Endothelial cell (in vitro differentiated cells): ENCODE measurements around the gene TTC29. TPM values are rescaled to one million over a fixed set of nuclear protein-coding genes. Genes with fewer than 3 reads are reported as not detected.
A peak's percentile ranks its signal among the peaks of the same experiment; 100 is the strongest.

Experiments
- DNase-seq: peaks from one replicate; pipeline ENCODE4 v3.0.0; 2021; ENCODE audit warnings: low spot score
- H3K27ac Mint-ChIP-seq: one replicate; pipeline ENCODE4 v1.8.0; 2021; ENCODE audit warnings: mixed read lengths, inconsistent platforms; ENCODE audit not compliant: unreplicated experiment
- H3K27me3 Mint-ChIP-seq: one replicate; pipeline ENCODE4 v1.8.0; 2021; ENCODE audit warnings: mild to moderate bottlenecking, moderate library complexity, mixed read lengths, inconsistent platforms; ENCODE audit not compliant: unreplicated experiment
- H3K36me3 Mint-ChIP-seq: one replicate; pipeline ENCODE4 v1.8.0; 2021; ENCODE audit warnings: mild to moderate bottlenecking, low read depth, mixed read lengths, inconsistent platforms; ENCODE audit not compliant: unreplicated experiment
- H3K4me1 Mint-ChIP-seq: one replicate; pipeline ENCODE4 v1.8.0; 2021; ENCODE audit warnings: mild to moderate bottlenecking, mixed read lengths, inconsistent platforms; ENCODE audit not compliant: unreplicated experiment
- H3K4me3 Mint-ChIP-seq: one replicate; pipeline ENCODE4 v1.8.0; 2021; ENCODE audit warnings: mild to moderate bottlenecking, mixed read lengths, inconsistent platforms; ENCODE audit not compliant: unreplicated experiment
- H3K9me3 Mint-ChIP-seq: one replicate; pipeline ENCODE4 v1.8.0; 2021; ENCODE audit warnings: mixed read lengths, inconsistent platforms; ENCODE audit not compliant: unreplicated experiment
- CTCF ChIP-seq: fragments of 200-600 bp; sonication (generic); IDR thresholded peaks from one replicate; pipeline ENCODE4 v1.5.0; 2021; ENCODE audit warnings: antibody characterized with exemption; ENCODE audit not compliant: unreplicated experiment
- total RNA-seq: library from RNA; stranded (reverse); fragmentation: NEBNext Ultra II Directional; extraction: Animal tissue kit (Norgen Biotek cat#: 25700); gene quantifications from one replicate; pipeline ENCODE4 v1.2.1, GENCODE V29; 2021; ENCODE audit not compliant: unreplicated experiment

TTC29 gene
- total RNA-seq, 1 donor from 2014 or later: 52.7 TPM

DNA sequence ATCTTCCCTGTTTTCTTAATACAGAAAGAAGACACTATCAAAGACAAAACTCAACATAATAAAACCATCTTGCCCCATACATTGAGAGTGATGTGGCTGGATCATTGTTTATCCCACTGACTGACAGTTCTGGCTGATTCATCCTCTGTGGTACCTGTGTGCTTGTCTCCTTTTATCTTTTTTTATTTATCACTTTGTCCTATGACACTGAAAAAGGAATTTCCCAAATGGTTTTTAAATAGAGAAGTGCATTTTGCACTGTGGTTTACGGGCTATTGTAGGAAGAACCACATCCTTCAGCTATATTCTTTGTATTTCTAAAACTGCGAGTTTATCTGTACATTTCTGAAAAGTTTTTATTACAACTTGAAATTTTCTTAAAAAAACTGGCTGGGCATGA lies 15.0 kb downstream of the TTC29 start:
- Mint-ChIP-seq H3K27ac (no peak overlapping the region), H3K4me3 (no peak overlapping the region), H3K27me3 (no peaks in the 10 kb centered on the region), H3K9me3 (no peaks in the 10 kb centered on the region), H3K36me3 (peaks cover 15% of the 10 kb centered on the region), H3K4me1 (peaks cover 11% of the 10 kb centered on the region)
- DNase-seq: no peak
- no peak for TF ChIP-seq CTCF

GRCh38 chr4:146927695-146928094 lies 18.0 kb downstream of the TTC29 start:
- no peak for DNase-seq
- H3K27ac Mint-ChIP-seq: no peak overlapping the region
- no peak for TF ChIP-seq CTCF
- peaks cover 11% of the 10 kb centered on the region for H3K4me1 Mint-ChIP-seq
- H3K36me3 Mint-ChIP-seq: no peaks in the 10 kb centered on the region
- H3K27me3 Mint-ChIP-seq: no peaks in the 10 kb centered on the region
- H3K4me3 Mint-ChIP-seq: no peak overlapping the region
- H3K9me3 Mint-ChIP-seq: no peaks in the 10 kb centered on the region

DNA sequence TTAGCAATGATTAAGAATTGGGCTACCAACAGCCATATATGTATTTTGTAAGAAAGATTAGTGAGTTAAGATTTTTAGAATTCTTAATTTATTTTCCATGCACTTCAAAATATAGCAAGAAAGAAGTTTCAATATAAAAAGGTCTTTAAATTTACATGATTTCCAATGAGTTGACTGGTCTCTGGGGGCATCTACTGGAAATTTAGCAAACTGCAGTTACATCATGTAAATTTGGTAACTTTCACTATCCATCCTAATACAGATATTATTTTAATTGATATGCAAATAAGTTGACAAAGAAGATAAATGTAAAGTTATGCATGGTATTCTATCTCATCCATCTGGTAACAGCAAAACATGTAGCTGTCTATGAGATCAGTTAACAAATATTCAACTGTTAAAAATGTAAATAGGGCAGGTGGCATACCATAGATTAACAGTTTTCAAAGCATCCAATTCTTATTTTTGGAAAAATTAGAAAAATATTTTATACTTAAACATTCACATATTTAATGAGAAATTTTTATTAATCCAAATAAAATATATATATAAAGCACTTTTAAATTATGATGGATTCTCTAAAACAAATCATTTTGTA lies 29.1 kb downstream of the TTC29 start:
- DNase-seq: peak; percentile 22
- H3K4me1 Mint-ChIP-seq: no peaks in the 10 kb centered on the region
- no peaks in the 10 kb centered on the region for H3K36me3 Mint-ChIP-seq
- H3K4me3 Mint-ChIP-seq: no peak overlapping the region
- no peaks in the 10 kb centered on the region for H3K27me3 Mint-ChIP-seq
- TF ChIP-seq CTCF: peak; percentile 72
- no peak overlapping the region for H3K27ac Mint-ChIP-seq
- no peaks in the 10 kb centered on the region for H3K9me3 Mint-ChIP-seq

DNA sequence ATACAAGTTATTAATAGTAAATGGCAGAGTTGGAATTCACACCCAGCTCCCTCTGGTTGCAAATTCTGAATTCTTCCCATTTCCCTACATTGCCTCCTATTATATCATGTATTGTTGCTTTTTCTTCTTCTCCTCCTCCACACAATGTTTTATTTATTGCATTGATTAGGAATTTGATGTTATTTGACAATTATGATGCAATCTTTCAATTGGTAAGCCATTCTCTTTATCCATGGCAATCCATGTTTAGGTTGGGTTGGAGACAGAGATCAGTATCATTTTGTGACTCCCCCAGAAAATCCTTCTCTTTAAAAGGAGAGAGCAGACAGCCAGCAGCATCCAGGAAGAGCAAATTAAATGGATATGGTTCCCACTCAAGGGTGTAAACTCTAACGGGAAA lies 30.5 kb downstream of the TTC29 start:
- Mint-ChIP-seq H3K9me3 (no peaks in the 10 kb centered on the region), H3K27me3 (peaks cover 2% of the 10 kb centered on the region), H3K27ac (no peak overlapping the region), H3K4me1 (peaks cover 11% of the 10 kb centered on the region), H3K4me3 (no peak overlapping the region), H3K36me3 (no peaks in the 10 kb centered on the region)
- no peak for DNase-seq
- no peak for TF ChIP-seq CTCF

DNA sequence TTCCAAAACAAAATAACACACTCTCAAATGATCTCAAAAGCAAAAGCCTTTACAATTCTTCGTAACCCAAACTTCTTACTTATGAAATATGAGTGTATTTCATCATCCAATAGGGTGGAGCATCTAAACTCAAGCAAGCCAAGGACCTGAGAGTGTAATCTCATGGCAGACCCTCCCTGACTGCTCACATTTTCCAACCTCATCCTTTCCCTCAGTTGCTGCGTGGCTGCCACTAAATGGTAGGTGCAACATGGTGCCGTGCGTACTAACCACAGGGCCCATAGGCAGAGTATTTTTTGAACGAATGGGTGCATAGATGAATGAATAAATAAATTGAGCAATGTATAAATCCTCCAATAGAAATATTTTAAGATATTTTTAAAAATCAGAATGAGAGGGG lies 45.4 kb downstream of the TTC29 start:
- DNase-seq: no peak
- H3K27ac Mint-ChIP-seq: no peak overlapping the region
- H3K27me3 Mint-ChIP-seq: no peaks in the 10 kb centered on the region
- no peak for TF ChIP-seq CTCF
- H3K36me3 Mint-ChIP-seq: peaks cover 42% of the 10 kb centered on the region
- no peaks in the 10 kb centered on the region for H3K9me3 Mint-ChIP-seq
- H3K4me3 Mint-ChIP-seq: no peak overlapping the region
- H3K4me1 Mint-ChIP-seq: no peaks in the 10 kb centered on the region
